HG03039 (cell line): ENCODE data around the gene MACO1.
"Not testable (repeated sequence)": the region's sequence is repeated elsewhere in the genome, so short reads cannot be mapped to it uniquely, and the experiment has no call there.

ENCODE experiments used
- ATAC-seq: cut with Tn5 transposase; IDR thresholded peaks from one replicate; pipeline ENCODE4 v1.9.1; 2021; ENCODE audit warnings: mild to moderate bottlenecking, moderate library complexity; ENCODE audit not compliant: unreplicated experiment

Gene MACO1

DNA sequence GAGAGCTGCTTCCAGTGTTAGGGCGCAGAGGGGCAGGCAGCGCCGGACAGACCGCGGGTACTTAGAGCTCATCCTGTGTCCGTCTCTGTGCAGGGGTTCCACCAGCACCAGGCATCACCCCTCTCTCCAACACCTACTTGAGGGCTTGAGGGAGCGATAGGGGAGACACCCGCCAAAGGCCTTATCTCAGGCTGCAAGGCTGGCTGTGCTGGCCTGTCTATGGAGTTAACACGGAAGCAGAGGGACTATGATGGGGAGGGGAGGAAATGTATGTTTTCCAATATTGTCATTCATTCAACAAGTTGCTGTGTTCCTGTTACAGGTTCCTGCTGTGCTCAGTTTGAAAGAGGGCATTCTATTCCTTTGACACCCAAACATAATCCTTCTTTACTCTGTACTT, 10.0 kb upstream of the MACO1 start, which contains the start of gene RHCE:
RHCE (minus strand) TSS at position 111 of the 400 bp plus-strand sequence; CDS start at position 72, 39 bp downstream.
- ATAC-seq = not testable (repeated sequence)

DNA sequence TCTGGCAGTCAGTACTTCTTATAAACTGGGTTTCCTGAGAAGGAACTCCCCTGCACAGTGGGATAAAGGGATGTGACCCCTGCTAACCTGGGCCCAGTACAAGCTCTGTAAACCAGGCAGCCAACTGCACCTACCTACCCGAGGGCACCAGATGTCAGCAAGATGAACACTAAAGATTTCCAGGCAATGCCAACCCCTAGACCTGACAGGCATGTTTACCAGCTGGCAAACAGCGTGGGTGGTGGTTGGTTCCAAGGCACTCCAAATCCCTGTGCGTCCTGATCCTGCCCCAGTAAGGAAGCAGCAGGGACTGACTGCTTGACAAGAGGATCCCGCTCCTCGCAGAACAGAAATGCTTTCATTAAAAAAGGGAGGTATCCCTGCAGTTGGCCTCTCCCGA, 7.5 kb upstream of the MACO1 start:
- ATAC-seq = not testable (repeated sequence)

DNA sequence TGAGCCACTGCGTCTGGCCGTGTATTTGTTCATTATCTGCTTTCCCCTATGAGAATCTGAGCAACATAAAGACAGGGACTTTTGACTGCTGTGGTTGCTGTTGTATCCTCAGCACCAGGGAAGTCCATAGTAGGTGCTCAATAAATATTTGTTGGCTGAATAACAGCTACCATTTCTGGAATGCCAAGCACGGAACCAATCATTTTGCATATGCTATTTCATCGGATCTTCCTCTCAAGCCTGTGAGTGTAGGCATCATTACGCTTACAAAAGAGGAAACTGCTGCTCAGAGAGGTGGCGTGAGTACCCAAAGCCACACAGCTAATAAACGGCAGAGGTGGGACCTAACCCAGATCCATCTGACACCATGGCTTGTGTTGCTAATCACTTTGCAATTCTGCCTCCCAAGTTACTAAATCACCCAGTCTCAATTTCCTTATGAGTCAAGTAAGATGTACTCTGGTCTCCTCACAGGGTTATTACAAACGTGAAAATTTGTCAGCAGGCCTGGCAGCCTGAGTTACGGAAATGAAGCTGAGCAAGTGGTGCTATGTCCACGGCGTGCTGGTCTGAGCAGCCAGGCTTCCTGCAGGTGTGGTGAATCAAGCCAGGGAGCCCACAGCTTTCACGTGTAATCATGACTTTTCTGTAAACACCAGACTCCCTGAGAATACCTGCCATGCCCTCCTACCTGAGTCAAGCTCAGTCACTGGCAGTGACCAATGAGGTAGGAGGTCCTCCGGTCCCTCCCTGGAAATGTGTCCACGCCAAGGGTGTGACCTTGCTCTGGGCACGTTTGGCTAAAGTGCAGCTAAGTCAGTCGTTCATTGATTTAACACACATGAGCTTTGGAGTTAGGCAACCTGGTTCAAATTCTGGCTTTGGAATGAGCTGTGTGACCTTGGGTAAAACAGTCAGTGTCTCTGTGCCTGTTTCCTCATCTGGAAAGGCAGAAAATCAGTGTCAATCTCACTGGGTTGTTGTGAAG, 5.3 kb upstream of the MACO1 start:
- no peak for ATAC-seq

DNA sequence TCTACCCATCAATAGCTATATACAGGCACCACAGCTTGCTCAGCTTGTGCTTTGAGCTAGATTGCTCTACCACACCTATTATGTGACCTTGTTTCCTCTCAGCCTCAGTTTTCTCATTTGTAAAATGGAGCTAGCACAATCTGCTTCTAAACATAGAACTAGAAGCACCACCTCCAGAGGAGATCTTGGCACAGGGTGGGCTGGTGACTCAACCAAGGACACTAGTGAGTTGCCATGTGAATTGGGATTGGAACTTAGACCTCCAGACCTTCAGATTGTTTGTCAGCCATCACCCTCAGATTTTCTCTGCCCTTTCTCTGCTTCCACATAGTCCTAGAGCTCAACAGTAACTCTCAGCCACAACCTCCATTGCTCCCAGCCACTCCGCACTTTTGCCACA, 3.0 kb upstream of the MACO1 start:
- ATAC-seq = no peak

DNA sequence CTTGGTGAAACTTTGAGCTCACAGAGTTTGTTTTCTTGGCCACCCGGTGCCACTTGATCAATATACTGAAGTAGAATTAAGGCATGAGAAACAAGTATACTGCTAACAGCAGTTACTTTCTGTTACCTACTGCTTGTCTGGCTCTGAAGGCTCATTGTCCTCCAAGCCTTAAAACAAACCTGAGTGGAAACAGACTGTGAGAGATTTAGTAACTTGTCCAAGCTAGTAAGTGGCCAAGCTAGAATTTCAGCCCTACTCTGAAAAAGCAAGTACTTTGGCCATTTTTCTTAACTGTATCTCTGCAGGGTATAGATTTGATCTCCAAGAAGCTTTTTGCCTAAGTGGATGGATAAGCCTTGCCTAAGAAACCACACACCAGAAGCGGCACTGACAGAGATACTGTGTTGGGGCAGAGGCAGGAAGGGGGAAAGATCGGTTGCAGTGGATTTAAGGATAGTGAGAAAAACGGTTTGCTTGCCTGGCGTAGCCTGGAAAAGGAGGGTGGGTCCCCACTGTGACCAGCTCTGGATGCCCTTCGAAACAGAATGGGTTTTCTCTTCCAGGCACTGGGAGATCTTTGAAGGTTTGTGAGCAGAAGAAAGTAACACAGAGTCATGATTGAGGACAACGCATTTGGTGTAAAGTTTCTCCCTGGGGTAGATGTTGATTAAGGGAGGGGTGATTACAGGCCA, 2.1 kb upstream of the MACO1 start:
- ATAC-seq = no peak

DNA sequence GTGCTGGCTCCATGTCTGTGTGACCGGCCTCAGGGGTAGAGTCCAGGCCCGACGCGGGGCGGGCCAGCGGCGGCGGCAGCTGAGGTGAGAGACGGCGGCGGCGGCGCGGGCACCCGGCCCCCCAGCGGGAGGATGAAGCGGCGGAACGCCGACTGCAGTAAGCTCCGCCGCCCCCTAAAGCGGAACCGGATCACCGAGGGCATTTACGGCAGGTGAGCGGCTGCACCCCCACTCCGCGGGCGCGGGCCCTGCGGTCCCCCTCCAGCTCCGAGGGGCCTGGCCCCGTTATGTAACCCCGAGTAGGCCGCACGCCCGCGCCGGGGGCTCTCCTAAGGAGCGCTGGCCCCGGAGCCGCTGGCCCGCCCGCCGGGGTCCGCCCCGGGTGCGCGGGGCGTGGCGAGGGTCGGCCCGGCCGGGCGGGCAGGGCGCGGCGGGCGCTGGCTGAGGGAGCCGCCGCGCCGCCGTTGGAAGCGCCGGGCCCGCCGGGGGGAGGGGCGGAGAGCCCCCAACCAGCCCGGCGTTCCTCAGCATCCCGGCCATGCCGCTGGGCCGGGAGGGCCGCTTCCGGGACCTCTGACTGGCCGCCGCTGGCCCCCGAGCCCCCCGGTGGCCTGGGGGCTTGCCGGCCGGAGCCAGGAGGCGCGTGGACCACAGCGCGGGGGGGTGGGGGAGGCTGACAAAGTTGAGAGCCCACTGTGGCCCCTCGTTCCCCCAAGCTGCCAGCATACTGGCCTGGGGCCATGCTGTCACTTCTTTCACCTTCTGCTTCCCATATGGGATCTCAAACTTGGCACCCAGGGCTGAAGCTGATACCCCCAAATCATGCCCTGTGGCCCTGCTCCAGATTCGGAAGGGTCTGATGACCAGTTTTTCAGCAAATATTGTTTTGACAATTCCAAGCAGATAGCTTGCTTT, 527 bp downstream of the MACO1 start:
- ATAC-seq = peak; percentile 16

DNA sequence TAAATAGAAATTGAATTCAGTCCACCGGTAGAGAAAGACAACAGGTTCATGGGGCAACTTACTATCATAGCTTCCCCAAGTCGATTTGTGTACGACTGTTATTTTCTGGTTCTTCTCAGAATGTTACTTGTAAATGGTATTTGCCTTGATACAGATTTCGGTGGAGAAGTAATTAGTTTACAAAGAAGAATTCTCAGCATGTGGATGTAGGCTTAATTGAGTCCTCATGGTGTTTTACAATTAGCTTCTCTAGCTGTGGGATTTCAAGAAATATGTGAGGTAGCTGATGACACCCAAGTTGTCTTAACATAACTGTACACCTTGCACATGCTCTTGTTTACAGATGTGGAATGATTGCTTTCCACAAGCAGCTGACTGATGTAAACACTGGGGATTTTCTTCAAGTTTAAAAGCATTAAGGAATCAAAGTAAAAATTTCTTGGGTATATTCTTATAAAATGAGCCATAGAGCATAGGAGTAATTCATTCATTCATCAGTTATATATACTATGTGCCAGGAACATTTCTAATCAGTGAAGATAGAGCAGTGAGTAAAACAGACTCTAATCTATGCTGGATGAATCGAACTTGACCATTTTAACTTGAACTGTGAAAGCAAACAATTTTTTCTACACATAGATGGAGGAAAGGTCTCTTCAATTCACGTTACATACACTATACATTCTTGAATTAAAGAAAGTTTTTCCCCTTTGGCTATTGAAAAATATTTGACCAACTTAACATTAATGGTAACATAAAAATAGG, 1.4 kb downstream of the MACO1 start:
- ATAC-seq = no peak

DNA sequence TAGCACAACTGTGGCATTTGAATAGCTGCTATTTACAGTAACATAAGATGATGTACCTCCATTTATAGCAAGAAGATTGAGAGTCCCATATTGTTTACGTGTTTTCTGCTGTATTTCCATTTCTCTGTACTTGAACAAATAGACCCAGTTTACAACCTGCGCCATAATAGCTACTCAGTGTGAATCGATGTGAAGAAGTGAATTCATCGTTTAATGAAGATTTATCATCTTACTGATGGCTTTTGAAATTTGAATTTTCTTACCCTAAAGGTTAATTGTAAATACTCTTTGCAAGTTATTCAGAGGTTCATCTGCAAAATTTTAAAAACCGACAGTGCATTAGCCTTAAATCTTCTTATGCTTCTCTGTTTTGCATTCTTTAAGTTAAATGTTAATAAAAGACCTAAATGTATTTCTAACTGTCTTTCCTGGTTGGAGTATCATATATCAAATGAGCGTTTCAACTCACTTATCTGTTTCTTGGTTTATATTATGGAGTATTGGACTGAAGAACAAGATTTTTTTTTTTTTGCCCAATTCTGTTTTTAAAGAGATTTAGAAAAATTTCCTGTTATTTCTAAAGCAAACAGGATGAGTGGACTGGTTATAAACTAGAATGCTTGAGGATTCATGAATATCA, 2.2 kb downstream of the MACO1 start:
- no peak for ATAC-seq

DNA sequence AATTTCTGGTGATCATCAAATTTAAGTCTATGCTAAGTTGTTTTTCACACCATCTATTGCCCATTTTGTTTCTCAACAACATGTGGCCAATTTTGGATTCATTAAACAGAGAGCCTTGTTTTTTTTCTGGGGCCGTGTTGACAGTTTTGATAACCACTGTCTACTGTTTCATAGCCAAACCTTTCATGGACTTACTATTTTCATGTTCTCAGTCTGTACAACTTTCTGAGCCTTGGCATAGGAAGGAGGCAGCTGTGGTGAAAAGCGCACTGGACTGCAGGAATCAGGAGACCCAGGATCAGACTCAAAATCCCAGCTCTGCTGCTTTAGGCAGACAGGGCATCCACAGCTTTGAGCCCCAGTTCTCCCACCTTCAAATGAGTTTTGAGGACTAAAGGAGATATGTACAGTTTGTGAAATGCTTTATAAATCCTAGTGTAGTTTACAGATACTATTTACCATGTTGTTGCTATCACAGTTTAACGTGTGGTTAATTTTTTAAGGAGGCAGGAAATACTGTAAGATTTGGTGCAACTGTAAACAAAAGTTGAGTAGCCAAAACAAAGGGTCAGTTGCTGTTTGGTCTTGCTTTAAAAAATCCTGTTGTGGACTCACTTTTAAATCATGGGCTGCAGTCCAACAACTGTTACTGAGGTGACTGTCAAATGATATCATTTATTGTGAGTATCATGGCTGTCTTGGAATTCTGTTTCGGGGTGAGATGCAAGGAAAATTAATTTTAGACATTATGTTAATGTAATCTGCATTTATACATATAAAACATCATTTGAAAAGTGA, 2.9 kb downstream of the MACO1 start:
- no peak for ATAC-seq

DNA sequence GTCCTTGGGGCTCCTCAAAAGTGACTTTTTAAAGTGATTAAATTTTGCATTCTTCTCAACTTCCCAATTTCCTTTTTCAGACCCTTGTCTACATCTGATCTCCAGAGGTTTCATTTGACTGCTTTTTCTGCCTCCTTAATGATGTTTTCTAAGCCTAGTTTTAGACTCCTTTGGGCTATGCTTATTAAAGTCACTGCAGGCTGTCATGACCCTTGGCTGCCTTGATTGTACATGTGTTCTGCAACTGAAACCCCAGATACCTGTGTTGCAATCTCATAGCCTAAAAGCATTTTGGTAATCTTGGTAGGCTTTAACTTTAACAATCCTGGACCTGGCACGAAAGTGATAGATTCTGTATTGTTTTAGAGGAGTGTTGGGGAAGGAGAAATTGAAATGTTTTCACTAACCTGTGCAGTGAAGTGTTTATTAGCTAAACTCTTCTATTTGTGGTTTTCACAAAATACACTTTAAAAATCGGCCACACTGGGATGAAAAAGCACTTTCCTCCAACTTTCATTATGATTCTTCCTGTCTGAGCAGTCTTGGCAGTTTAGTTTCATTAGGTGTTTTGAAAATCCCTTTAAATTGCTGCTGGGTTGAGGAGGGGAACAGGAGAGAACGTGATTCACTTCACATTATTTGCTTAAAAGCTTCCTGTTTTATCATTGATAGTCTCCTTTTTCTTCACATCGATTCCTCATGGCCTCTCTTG, 4.9 kb downstream of the MACO1 start:
- ATAC-seq = no peak

DNA sequence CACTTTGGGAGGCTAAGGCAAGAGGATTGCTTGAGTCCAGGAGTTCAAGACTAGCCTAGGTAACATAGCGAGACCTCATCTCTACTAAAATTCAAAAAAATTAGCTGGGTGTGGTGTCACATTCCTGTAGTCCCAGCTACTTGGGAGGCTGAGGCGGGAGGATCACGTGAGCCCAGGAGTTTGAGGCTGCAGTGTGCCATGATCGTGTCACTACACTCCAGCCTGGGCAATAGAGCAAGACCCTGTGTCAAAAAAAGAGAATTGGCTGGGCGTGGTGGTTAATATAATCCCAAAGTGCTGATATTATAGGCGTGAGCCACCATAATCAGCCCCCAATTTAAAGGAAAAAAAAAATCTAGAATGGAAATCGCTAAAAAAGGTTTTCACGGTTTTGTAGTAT, 7.0 kb downstream of the MACO1 start:
- ATAC-seq = no peak

DNA sequence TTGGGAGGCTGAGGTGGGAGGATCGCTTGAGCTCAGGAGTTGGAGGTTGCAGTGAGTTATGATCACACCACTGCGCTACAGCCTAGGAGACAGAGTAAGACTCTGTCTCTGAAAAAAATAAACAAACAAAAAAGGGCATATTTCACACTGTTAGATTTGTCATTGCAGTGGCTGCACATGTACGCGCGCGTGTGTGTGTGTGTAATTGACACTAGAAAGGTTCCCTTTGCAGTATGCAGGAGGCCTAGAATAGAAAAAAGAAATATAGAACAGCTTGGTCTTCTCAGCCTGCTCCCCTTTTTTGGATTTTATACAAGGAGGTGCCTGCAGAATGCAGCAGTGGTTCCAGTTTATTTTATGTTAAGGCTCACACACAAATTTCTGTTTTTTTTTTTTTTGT, 8.6 kb downstream of the MACO1 start:
- no peak for ATAC-seq

DNA sequence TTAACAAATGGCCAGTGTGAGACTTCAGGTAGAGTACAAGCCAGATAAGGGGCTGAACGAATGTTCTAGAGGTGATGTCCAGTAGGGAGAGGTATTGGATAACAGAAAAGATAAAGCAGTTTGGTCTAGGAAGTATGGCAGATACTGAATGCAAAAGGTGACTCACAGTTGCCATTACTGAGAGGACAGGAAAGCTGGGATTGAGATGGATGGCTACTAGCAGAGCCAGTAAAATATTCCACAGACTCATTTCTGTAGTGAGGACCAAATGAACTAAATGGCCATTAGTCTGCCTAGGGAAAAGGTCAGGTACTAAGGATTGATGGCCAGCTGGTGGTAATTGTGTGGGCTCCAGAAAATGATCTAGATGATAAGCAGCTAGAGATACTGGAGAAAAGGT, 11.5 kb downstream of the MACO1 start:
- no peak for ATAC-seq

DNA sequence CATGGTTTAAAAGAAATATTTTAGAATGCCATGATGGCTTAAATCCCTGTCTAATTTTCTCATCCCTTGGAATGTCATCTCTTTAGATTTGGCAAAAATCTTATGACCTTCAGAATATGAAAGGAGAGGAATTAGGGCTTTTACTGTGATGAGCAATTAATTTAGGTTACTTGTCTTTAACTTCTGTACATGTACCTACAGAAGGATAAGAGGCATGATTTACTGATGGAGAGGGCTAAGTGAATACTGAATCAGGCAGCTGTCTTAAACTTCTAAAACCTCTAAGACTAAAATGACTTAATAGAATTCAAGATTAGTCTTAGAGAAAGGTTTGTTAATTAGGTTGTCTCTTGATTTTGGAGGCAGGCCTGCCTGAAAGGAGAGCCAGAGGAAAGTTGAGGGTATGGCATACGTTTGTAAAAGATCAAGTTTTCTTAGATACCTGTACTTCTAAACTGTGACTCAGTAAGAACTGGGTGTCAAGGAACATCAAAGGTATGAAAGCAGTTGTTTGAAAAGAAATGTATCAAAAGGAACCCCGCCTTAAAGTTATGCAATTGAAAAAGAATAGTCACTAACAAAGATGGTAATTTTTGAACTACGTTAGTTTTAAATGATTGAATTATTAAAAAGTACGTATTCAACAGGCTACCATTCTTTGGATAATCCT, 12.5 kb downstream of the MACO1 start:
- no peak for ATAC-seq

DNA sequence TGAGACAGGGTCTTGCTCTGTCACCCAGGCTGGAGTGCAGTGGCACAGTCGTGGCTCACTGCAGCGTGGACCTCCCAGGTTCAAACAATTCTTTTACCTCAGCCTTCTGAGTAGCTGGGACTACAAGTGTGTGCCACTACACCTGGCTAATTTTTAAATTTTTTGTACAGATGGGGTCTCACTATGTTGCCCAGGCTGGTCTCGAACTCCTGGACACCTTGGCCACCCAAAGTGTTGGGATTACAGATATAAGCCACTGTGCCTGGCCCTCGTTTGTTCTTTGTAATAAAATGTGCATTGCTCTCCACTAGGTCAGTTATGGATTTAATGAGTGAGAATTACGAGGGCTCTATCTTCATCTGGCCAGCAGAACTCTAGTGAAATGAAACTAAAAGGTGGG, 13.9 kb downstream of the MACO1 start:
- ATAC-seq = not testable (repeated sequence)

DNA sequence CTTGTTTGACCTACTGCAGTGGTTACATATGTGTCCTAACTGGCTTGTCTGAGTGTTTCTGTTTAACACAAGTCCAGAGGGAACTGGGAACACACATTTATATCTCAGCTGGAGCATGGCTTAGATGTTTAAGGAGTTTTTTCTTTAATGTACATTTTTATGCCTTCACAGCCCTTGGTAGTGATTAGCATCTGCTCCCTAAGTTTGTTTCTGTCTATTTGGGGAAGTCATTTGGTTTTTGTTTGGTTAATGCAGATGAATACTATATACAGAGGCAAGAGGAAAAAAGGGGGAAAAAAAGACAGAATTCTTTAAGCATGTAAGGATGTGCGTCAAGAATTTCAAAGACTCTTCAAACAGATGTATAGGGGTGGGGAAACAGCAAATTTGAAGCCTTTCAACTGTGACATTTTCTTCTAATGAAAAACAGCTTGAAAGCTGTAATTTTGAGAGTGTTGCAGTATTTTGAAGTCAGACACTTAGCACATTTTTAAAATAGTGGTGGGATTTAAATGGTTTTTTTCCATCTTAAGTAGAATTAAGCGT, 15.4 kb downstream of the MACO1 start:
- ATAC-seq = no peak

DNA sequence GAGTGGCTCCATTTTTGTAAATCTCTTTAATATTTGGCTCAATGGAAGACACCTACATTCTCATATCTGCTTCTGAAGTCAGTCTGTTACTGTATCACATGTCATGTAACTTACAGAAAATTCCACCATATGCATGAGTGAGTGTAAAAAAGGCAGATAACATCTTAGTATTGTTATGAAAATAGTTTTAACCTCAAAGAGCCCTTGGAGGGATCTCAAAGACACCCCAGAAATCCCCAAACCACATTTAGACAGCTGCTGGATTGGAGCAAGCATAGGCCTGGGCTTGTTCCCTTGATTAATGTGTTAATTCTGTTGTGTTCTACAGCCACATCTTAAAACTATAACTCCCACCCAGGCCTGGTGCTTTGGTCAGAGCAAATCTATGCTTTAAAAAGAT, 16.9 kb downstream of the MACO1 start:
- no peak for ATAC-seq
